ENCODE measurements around the gene PRKCE. TPM values are rescaled to one million over a fixed set of nuclear protein-coding genes. Genes with fewer than 3 reads are reported as not detected.

The PRKCE gene
- total and polyA plus RNA-seq, 2 donors (not counting 1 experiment from before 2014, with no cell fraction given): 23.6 to 271 TPM

DNA sequence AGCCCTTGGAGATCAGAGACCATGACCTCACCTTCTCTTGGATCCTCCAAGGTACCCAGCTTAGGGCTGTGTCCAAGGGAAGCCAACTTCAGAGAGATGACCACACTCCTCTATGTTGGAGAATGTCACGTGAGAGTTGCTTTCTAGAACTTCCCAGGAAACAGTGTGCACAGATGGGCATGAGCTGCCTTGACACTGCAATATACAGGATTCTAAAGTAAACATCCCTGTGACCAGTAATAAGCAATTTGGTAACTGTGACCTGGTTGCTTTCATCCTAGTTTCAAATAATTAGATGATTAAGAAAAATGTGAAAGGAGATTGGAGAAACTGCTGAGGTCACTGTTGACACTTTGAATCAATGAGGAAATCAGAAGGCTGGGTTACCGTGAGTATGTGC is 464.7 kb downstream of the PRKCE start:
- CTCF ChIA-PET: interaction anchor here (1.1 kb wide), 1 partner anchor 11 kb away, joined by 3 read pairs; no protein-coding TSS in a partner anchor
- ATAC-seq (ENCODE audit: low read depth) (no peak), DNase-seq (no peak)
- Histone ChIP-seq H2AFZ (ENCODE audit: insufficient read depth, low read depth, low read length, poor library complexity, severe bottlenecking) (no peak overlapping the region), H3K27me3 (replicated peaks in 1 of 4; ENCODE audit: control extremely low read depth in 1 of 4, control insufficient read depth in 3 of 4, insufficient read depth in 4 of 4, low read length in 3 of 4) (no peaks in the 10 kb centered on the region), H3K9me3 (ENCODE audit: control extremely low read depth in 1 of 3, control insufficient read depth in 2 of 3, insufficient read depth in 1 of 3, low read length in 2 of 3) (peaks cover 0 to 3% (median 1%) of the 10 kb centered on the region in 3 donors), H3K4me3 (ENCODE audit: control extremely low read depth in 1 of 5, extremely low read depth in 1 of 5, insufficient read depth in 1 of 5, low read depth in 2 of 5, low read length in 4 of 5) (no peak overlapping the region), H3K4me2 (replicated peaks; ENCODE audit: low read depth, low read length, poor library complexity, severe bottlenecking) (no peak overlapping the region), H4K20me1 (ENCODE audit: control insufficient read depth, insufficient read depth, low read length, poor library complexity, severe bottlenecking) (peaks cover 6% of the 10 kb centered on the region), H3K79me2 (ENCODE audit: control insufficient read depth, insufficient read depth, low read length) (no peaks in the 10 kb centered on the region), H3K4me1 (ENCODE audit: control insufficient read depth in 2 of 2, insufficient read depth in 2 of 2, low read length in 2 of 2) (no peaks in the 10 kb centered on the region), H3K9ac (ENCODE audit: low read length) (no peak overlapping the region), H3K36me3 (replicated peaks in 1 of 2; ENCODE audit: control extremely low read depth in 1 of 2, control insufficient read depth in 1 of 2, extremely low read depth in 1 of 2, insufficient read depth in 2 of 2, low read length in 1 of 2) (peaks cover 2 to 18% of the 10 kb centered on the region in 2 experiments), H3K27ac (ENCODE audit: low read length in 2 of 2) (no peak overlapping the region)
- Mint-ChIP-seq H3K9me3 (ENCODE audit: insufficient read depth) (no peaks in the 10 kb centered on the region), H3K27me3 (no peaks in the 10 kb centered on the region), H3K27ac (no peak overlapping the region), H3K4me3 (no peak overlapping the region), H3K4me1 (no peaks in the 10 kb centered on the region)
- TF ChIP-seq, protein P1, sequence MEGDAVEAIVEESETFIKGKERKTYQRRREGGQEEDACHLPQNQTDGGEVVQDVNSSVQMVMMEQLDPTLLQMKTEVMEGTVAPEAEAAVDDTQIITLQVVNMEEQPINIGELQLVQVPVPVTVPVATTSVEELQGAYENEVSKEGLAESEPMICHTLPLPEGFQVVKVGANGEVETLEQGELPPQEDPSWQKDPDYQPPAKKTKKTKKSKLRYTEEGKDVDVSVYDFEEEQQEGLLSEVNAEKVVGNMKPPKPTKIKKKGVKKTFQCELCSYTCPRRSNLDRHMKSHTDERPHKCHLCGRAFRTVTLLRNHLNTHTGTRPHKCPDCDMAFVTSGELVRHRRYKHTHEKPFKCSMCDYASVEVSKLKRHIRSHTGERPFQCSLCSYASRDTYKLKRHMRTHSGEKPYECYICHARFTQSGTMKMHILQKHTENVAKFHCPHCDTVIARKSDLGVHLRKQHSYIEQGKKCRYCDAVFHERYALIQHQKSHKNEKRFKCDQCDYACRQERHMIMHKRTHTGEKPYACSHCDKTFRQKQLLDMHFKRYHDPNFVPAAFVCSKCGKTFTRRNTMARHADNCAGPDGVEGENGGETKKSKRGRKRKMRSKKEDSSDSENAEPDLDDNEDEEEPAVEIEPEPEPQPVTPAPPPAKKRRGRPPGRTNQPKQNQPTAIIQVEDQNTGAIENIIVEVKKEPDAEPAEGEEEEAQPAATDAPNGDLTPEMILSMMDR (IDR thresholded peaks at IDR 0.05): no peak
- TF ChIP-seq EZH2 (IDR thresholded peaks at IDR 0.05; ENCODE audit: borderline replicate concordance, insufficient read depth, low read depth, low read length, poor library complexity, severe bottlenecking): no peak
- POLR2A ChIA-PET: no interaction called here
- intact Hi-C loops (cut with micrococcal nuclease): no loop called here
- WGBS (ENCODE audit: insufficient coverage): 100% methylated on average over 1 of the region's 2 CpGs

GRCh38 chr2:46116553-46116991 is 465.1 kb downstream of the PRKCE start:
- no peaks in the 10 kb centered on the region for H3K79me2 ChIP-seq (ENCODE audit: control insufficient read depth, insufficient read depth, low read length)
- no peak overlapping the region for H3K27ac ChIP-seq (ENCODE audit: low read length in 2 of 2)
- H3K9me3 ChIP-seq (ENCODE audit: control extremely low read depth in 1 of 3, control insufficient read depth in 2 of 3, insufficient read depth in 1 of 3, low read length in 2 of 3): peaks cover 0 to 3% (median 1%) of the 10 kb centered on the region in 3 donors
- no peak overlapping the region for H3K4me3 Mint-ChIP-seq
- peaks cover 6% of the 10 kb centered on the region for H4K20me1 ChIP-seq (ENCODE audit: control insufficient read depth, insufficient read depth, low read length, poor library complexity, severe bottlenecking)
- H3K4me1 Mint-ChIP-seq: no peaks in the 10 kb centered on the region
- intact Hi-C loops (cut with micrococcal nuclease): no loop called here
- H3K27me3 ChIP-seq (replicated peaks in 1 of 4; ENCODE audit: control extremely low read depth in 1 of 4, control insufficient read depth in 3 of 4, insufficient read depth in 4 of 4, low read length in 3 of 4): no peaks in the 10 kb centered on the region
- no peak for DNase-seq
- peaks cover 1 to 18% of the 10 kb centered on the region in 2 experiments for H3K36me3 ChIP-seq (replicated peaks in 1 of 2; ENCODE audit: control extremely low read depth in 1 of 2, control insufficient read depth in 1 of 2, extremely low read depth in 1 of 2, insufficient read depth in 2 of 2, low read length in 1 of 2)
- ATAC-seq (ENCODE audit: low read depth): no peak
- TF ChIP-seq, protein P1 (IDR thresholded peaks at IDR 0.05): no peak
- no peak for TF ChIP-seq EZH2 (IDR thresholded peaks at IDR 0.05; ENCODE audit: borderline replicate concordance, insufficient read depth, low read depth, low read length, poor library complexity, severe bottlenecking)
- 98% methylated on average over 3 of the region's 5 CpGs for WGBS (ENCODE audit: insufficient coverage)
- H3K27me3 Mint-ChIP-seq: no peaks in the 10 kb centered on the region
- ChIA-PET POLR2A (no interaction called here), CTCF (interaction anchor here (1.1 kb wide), 1 partner anchor 10 kb away, joined by 3 read pairs; no protein-coding TSS in a partner anchor)
- no peaks in the 10 kb centered on the region for H3K9me3 Mint-ChIP-seq (ENCODE audit: insufficient read depth)
- H3K4me1 ChIP-seq (ENCODE audit: control insufficient read depth in 2 of 2, insufficient read depth in 2 of 2, low read length in 2 of 2): no peaks in the 10 kb centered on the region
- no peak overlapping the region for H2AFZ ChIP-seq (ENCODE audit: insufficient read depth, low read depth, low read length, poor library complexity, severe bottlenecking)
- H3K27ac Mint-ChIP-seq: no peak overlapping the region
- no peak overlapping the region for H3K9ac ChIP-seq (ENCODE audit: low read length)
- no peak overlapping the region for H3K4me3 ChIP-seq (ENCODE audit: control extremely low read depth in 1 of 5, extremely low read depth in 1 of 5, insufficient read depth in 1 of 5, low read depth in 2 of 5, low read length in 4 of 5)
- H3K4me2 ChIP-seq (replicated peaks; ENCODE audit: low read depth, low read length, poor library complexity, severe bottlenecking): no peak overlapping the region
